D721Med (cell line): ENCODE results near the gene ZBTB42.

ENCODE experiments used
- DNase-seq: peaks from one replicate; pipeline ENCODE4 v3.0.0; 2011; ENCODE audit warnings: low spot score; ENCODE audit not compliant: insufficient read length
- FAIRE-seq: peaks from 2 replicates; lab custom pipeline; 2011; peaks lifted over from hg19 to GRCh38; lab: Jason Lieb, UNC
- TF ChIP-seq, protein P1 (sequence below): IDR thresholded peaks from 2 replicates; pipeline ENCODE4 v1.5.1; 2012; ENCODE audit warnings: mild to moderate bottlenecking, control low read depth; ENCODE audit not compliant: insufficient read depth; ENCODE audit errors: missing control alignments

Gene ZBTB42

DNA sequence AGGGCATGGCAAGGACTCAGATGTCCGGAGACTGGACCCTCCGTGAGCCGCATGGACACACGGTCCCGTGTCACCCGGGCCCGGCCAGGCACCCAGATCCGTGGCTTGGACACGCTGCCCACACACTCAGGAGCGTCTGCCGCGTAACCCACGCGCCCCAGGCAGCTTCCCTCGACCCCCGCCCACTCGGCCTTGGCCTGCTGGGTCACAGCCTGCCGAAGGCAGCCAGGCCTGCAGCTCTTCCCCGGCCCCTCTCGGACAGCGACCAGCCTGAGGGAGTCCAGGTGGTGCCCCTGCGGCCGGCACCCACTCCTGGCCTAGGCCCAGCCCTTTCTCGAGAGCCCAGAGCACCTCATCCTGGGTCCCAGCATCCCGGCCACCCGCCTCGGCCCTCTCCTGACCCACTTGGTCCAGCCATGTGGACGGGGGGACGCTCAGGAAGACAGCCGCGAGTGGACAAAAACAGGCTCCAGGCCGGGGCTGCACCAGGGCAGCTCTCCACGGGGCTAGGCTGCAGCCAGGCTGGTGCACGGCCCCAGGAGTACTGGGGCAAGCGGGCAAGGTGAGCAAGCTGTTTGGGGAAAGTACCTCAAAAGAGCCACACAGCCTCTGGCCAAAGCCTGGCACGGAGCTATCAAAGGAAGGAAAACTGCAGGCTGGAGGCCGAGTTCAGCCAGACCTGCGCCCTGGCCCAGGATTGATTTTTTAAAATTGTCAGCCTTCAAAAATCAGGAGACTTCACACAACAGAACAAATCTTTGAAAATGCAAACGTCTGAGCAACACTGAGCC is 11.8 kb upstream of the ZBTB42 start:
- no peak for DNase-seq
- TF ChIP-seq, protein P1, sequence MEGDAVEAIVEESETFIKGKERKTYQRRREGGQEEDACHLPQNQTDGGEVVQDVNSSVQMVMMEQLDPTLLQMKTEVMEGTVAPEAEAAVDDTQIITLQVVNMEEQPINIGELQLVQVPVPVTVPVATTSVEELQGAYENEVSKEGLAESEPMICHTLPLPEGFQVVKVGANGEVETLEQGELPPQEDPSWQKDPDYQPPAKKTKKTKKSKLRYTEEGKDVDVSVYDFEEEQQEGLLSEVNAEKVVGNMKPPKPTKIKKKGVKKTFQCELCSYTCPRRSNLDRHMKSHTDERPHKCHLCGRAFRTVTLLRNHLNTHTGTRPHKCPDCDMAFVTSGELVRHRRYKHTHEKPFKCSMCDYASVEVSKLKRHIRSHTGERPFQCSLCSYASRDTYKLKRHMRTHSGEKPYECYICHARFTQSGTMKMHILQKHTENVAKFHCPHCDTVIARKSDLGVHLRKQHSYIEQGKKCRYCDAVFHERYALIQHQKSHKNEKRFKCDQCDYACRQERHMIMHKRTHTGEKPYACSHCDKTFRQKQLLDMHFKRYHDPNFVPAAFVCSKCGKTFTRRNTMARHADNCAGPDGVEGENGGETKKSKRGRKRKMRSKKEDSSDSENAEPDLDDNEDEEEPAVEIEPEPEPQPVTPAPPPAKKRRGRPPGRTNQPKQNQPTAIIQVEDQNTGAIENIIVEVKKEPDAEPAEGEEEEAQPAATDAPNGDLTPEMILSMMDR: no peak
- no peak for FAIRE-seq

DNA sequence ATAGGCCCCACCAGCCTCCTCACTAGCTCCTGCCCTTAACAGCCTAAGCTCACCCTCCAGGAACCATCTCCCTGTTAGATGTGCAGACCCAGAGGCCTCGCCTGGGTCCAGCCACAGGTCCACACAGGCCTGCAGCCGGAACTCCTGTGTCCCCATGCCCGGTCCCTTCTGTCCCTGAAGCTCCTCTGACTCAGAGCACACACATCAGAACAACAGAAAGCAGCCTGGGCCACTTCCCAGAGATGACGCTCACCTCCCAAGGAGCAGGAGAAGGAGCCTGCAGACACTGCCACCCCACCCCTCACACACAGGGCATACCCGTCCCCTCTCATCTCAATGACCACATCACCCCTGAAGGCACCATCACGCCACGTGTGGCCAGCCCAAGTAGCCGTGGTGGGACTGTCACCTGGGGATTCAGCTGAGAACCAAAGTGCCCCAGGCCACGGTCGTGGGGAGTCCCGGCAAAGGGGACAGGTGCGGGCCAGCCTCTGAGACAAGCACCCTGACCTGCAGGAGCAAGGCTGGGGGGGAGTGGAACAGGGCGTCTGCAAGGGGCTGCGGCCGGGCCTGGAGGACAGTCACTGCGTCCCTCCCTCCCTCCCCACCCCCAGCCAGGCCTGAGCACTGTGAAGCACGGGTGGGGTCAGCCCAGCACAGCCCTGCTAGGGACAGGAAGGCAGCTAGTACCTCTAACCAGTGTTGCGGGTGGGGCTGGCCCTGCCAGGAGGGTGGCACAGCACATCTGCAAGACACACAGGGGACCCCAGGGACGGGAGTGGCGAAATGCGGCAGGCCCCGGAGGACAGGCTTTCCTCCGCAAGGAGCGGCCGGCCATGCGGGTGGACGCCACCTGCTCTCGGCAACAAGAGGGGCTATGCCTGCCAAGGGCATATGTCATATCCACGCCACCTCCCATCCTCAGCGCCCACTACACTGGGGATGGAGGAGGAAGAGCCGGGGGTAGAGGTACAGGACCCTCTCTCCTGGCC is 10.9 kb upstream of the ZBTB42 start:
- FAIRE-seq: no peak
- no peak for DNase-seq
- TF ChIP-seq, protein P1: no peak

DNA sequence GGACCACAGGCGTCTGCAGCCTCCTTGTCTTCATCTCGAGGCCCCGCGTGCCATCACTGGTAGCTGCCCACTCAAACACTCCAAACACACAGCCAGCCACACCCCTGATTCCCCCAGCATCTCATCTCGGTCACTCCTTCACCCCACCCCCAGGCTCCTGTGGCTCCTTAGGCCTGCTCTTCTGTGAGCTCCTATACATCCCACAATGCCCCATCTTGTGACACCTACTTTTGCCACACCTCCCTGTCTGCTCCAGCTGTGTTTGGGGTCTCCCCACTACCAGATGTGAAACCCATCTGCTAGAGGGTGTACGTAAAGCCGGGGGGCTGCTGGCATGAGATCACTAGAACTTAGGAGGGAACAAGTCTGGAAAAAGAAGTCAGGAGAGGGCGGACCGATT is 9.5 kb upstream of the ZBTB42 start:
- DNase-seq (no peak), FAIRE-seq (no peak)
- TF ChIP-seq, protein P1: no peak

DNA sequence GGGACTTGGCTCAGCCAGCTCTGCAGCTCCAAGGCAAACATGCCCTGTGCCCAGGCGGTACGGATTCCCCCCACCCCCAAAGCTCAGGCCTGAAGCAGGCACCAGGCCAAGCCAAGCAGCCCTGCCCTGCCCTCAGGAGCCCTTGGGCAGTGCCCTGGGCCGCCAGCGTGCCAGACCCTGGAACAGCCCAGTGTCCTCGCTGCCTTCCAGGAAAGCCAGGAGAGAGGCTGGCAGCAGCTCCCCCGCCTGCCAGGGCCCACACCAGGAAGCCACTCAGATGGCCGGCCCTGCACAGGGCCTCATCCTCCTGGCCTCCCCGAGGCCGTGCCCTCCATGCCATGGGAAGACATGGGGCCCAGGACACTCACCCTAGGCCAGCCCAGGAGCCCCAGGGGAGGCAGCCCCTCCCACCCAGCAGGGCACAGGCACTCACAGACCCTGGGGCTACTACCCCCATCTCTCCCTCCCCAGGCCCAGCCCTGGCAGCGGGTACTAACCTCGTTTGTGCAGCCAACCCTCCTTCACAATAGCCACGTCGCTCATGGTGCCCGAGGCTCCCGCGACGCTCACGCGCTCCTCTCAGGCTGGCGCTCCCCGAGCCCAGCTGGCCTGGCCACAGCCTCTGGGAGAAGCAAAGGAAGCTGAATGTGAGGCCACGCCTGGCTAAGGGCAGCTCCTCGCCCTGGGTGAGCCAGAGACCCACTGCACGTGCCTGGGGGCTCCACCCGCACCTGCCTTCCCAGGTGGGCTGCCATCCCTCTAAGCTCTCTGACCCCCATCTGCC is 8.6 kb upstream of the ZBTB42 start:
- TF ChIP-seq, protein P1: no peak
- DNase-seq: no peak
- no peak for FAIRE-seq

DNA sequence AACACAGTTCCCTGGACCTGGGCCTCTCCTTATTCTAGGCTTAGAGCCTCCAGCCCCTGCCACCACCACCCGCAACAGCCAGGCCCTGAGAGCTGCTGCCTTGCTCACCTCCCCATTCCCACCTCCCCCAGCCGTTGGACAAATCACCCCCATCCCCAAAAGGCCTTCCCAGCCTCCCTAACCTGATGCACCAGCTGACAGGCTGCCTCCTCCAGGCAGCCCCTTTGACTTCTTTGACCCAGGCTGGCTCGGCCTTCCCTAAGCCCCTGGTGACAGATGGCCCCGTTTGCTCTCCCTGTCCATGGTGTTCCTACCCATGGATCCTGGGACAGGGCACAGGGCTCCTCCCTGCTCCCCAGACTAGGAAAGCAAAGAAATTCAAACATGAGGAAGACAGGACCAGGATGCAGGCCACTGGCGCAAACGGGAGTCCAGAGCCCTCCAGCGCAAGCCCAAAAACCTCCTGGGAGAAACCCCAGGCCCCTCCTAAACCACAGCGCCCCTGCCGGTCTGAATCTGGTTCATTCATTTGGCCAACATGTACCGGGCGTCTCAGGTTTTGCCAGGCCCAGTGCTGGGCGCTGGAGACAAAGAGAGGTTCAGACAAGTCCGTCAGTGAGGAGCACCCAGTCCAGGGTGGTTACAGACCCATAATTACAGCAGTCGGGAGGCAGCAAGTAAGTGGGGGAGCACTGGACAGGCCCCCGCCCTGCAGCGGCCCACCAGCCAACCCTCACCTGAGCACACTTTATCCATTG is 7.8 kb upstream of the ZBTB42 start:
- no peak for FAIRE-seq
- TF ChIP-seq, protein P1: no peak
- DNase-seq: no peak

DNA sequence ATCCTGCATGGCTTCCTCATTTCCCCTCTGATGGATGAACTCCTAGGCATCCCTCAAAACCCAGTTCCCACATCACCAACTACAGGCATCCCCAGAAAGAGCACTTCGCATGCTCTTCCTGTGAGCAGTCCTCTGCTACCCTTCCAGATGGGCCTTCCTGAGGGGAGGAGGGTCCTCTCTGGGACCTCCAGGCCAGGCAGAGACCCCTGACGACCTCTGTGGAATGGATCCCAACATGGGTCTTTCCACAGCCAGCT is 7.3 kb upstream of the ZBTB42 start:
- DNase-seq: no peak
- no peak for FAIRE-seq
- TF ChIP-seq, protein P1: no peak
